Measurements from ENCODE around the gene PRKCH.

PRKCH gene

GRCh38 chr14:61338457-61338856 is 17.1 kb downstream of the PRKCH start:
- no peak for DNase-seq (ENCODE audit: low read depth)

- no peak for DNase-seq (ENCODE audit: low read depth)
These were observed 20.2 kb downstream of the PRKCH start for GRCh38 chr14:61341275-61342206.

- no peak for DNase-seq (ENCODE audit: low read depth)
These were observed 21.1 kb downstream of the PRKCH start for GRCh38 chr14:61342486-61342885.

- DNase-seq (ENCODE audit: low read depth), result no peak
These were observed 21.6 kb downstream of the PRKCH start for GRCh38 chr14:61342932-61343331.

- no peak for DNase-seq (ENCODE audit: low read depth)
These were observed 22.1 kb downstream of the PRKCH start for GRCh38 chr14:61343471-61343870.

GRCh38 chr14:61343991-61344405 is 22.6 kb downstream of the PRKCH start:
- DNase-seq (ENCODE audit: low read depth), result no peak

GRCh38 chr14:61344437-61345150 is 23.2 kb downstream of the PRKCH start:
- DNase-seq (ENCODE audit: low read depth), result no peak

GRCh38 chr14:61345151-61345482 is 23.7 kb downstream of the PRKCH start:
- DNase-seq (ENCODE audit: low read depth), result no peak

- DNase-seq (ENCODE audit: low read depth), result no peak
These were observed 24.8 kb downstream of the PRKCH start for GRCh38 chr14:61346221-61346620.

- no peak for DNase-seq (ENCODE audit: low read depth)
These were observed 25.4 kb downstream of the PRKCH start for GRCh38 chr14:61346793-61347192.

- no peak for DNase-seq (ENCODE audit: low read depth)
These were observed 26.6 kb downstream of the PRKCH start for GRCh38 chr14:61347826-61348443.

GRCh38 chr14:61350427-61351270 is 29.3 kb downstream of the PRKCH start:
- no peak for DNase-seq (ENCODE audit: low read depth)

GRCh38 chr14:61351477-61351876 is 30.1 kb downstream of the PRKCH start:
- no peak for DNase-seq (ENCODE audit: low read depth)

GRCh38 chr14:61355892-61356325 is 34.5 kb downstream of the PRKCH start:
- DNase-seq (ENCODE audit: low read depth), result no peak

GRCh38 chr14:61357123-61357522 is 35.7 kb downstream of the PRKCH start:
- no peak for DNase-seq (ENCODE audit: low read depth)

GRCh38 chr14:61358554-61359226 is 37.3 kb downstream of the PRKCH start:
- no peak for DNase-seq (ENCODE audit: low read depth)

- no peak for DNase-seq (ENCODE audit: low read depth)
These were observed 39.6 kb downstream of the PRKCH start for GRCh38 chr14:61360796-61361525.

GRCh38 chr14:61362072-61362750 is 40.8 kb downstream of the PRKCH start:
- DNase-seq (ENCODE audit: low read depth), result no peak

- no peak for DNase-seq (ENCODE audit: low read depth)
These were observed 42.9 kb downstream of the PRKCH start for GRCh38 chr14:61364243-61364642.

GRCh38 chr14:61365667-61366212 is 44.4 kb downstream of the PRKCH start:
- no peak for DNase-seq (ENCODE audit: low read depth)
